Left cardiac atrium (tissue), 4 donors: Measurements from ENCODE around the gene CACNA1I. TPM values are rescaled to one million over a fixed set of nuclear protein-coding genes. Genes with fewer than 3 reads are reported as not detected.
"Not testable (repeated sequence)": the region's sequence is repeated elsewhere in the genome, so short reads cannot be mapped to it uniquely, and the experiment has no call there.

Experiments
- ATAC-seq, 2 donors: fragments of 200-7000 bp; cut with Tn5 transposase; one replicate each; pipeline ENCODE4 v1.9.1; 2020; ENCODE audit warnings: mild to moderate bottlenecking in 2 of 2, moderate library complexity in 2 of 2
- DNase-seq: peaks from one replicate; pipeline ENCODE4 v3.0.0-alpha.2; 2020
- intact Hi-C, 2 donors: fragments of 100-400 bp; cut with DNase I; formaldehyde crosslinking; loops; one replicate each; pipeline versions ENCODE4 v1.14.1 to v1.15.1; 2022 to 2023
- long read RNA-seq: library from polyadenylated mRNA; unstranded; transcript quantifications from one replicate; pipeline ENCODE4 v2.0.0, GENCODE V29; 2021
- total RNA-seq, 2 donors: library from RNA; stranded (reverse); fragmentation: NEBNext Ultra II Directional; extraction: Animal tissue kit (Norgen Biotek cat#: 25700); gene quantifications; one replicate each; pipeline ENCODE4 v1.2.1, GENCODE V29; 2021
- donor health status: DM: no; HTN: yes; CAD: no.
- donor health status: DM: no; HTN: yes; CAD: no; lungs with severe emphysema.
- donor health status: DM: yes; HTN: yes; CAD: no.
- donor health status: Dilated cardiomyopathy.

CACNA1I gene
- under 1 TPM; 0.03 to 0.06 TPM for total RNA-seq
- long read RNA-seq: 0 reads

- DNase-seq: no peak
- no peak for ATAC-seq
- intact Hi-C loops: no loop called here
Observed at GRCh38 chr22:39570665-39571064, at the start of gene CACNA1I. Gene CACNA1I, plus strand, starts transcription at chr22:39570753. Its CDS starts 0 bp downstream, at chr22:39570753.

GRCh38 chr22:39521106-39521885 is 49.3 kb upstream of the CACNA1I start:
- DNase-seq, ATAC-seq: not testable (repeated sequence)
- intact Hi-C loops: loop anchor here in 1 of 2 donors (10.0 kb wide), 1 partner anchor 206 kb away; the partner anchor contains the start of gene RPL3

GRCh38 chr22:39522091-39522490 is 48.5 kb upstream of the CACNA1I start:
- intact Hi-C loops: loop anchor here in 1 of 2 donors (10.0 kb wide), 1 partner anchor 207 kb away; the partner anchor contains the start of gene RPL3
- DNase-seq, ATAC-seq: not testable (repeated sequence)

- ATAC-seq (peak in 1 of 2 donors; percentile 0), DNase-seq (no peak)
- intact Hi-C loops: loop anchor here in 1 of 2 donors (10.0 kb wide), 1 partner anchor 208 kb away; the partner anchor contains the start of gene RPL3
Observed at GRCh38 chr22:39522567-39523300, 47.8 kb upstream of the CACNA1I start.

- intact Hi-C loops: loop anchor here in 1 of 2 donors (10.0 kb wide), 1 partner anchor 209 kb away; the partner anchor contains the start of gene RPL3
- no peak for DNase-seq
- ATAC-seq: no peak
Observed at GRCh38 chr22:39524089-39524752, 46.3 kb upstream of the CACNA1I start.

GRCh38 chr22:39524753-39525657 is 45.5 kb upstream of the CACNA1I start:
- DNase-seq (no peak), ATAC-seq (no peak)
- intact Hi-C loops: loop anchor here (5.0 to 10.0 kb wide), 2 partner anchors 33 to 210 kb away; partner anchors contain the start of gene RPL3 (in 1 of the 2)

GRCh38 chr22:39525658-39525975 is 44.9 kb upstream of the CACNA1I start:
- intact Hi-C loops: loop anchor here (5.0 to 10.0 kb wide), 2 partner anchors 33 to 211 kb away; partner anchors contain the start of gene RPL3 (in 1 of the 2)
- no peak for ATAC-seq

GRCh38 chr22:39526736-39527171 is 43.8 kb upstream of the CACNA1I start:
- intact Hi-C loops: loop anchor here (5.0 to 10.0 kb wide), 2 partner anchors 34 to 212 kb away; partner anchors contain the start of gene RPL3 (in 1 of the 2)
- ATAC-seq: no peak
- DNase-seq: no peak

More at GRCh38 chr22:39525658-39525975, 44.9 kb upstream of the CACNA1I start:
- no peak for DNase-seq

- DNase-seq: no peak
- no peak for ATAC-seq
- intact Hi-C loops: loop anchor here (5.0 to 10.0 kb wide), 2 partner anchors 35 to 213 kb away; partner anchors contain the start of gene RPL3 (in 1 of the 2)
Observed at GRCh38 chr22:39527481-39527961, 43.0 kb upstream of the CACNA1I start.

GRCh38 chr22:39528080-39528661 is 42.4 kb upstream of the CACNA1I start:
- DNase-seq: no peak
- no peak for ATAC-seq
- intact Hi-C loops: loop anchor here (5.0 to 10.0 kb wide), 2 partner anchors 36 to 213 kb away; partner anchors contain the start of gene RPL3 (in 1 of the 2)

- intact Hi-C loops: loop anchor here (5.0 to 10.0 kb wide), 2 partner anchors 37 to 214 kb away; partner anchors contain the start of gene RPL3 (in 1 of the 2)
- peak; percentile 30 to 39 for ATAC-seq
Observed at GRCh38 chr22:39528681-39529486, 41.7 kb upstream of the CACNA1I start.

GRCh38 chr22:39529487-39529851 is 41.1 kb upstream of the CACNA1I start:
- DNase-seq: no peak
- intact Hi-C loops: loop anchor here (5.0 to 10.0 kb wide), 2 partner anchors 37 to 215 kb away; partner anchors contain the start of gene RPL3 (in 1 of the 2)
- no peak for ATAC-seq

More at GRCh38 chr22:39528681-39529486, 41.7 kb upstream of the CACNA1I start:
- DNase-seq: peak; percentile 91

GRCh38 chr22:39530116-39530515 is 40.4 kb upstream of the CACNA1I start:
- no peak for ATAC-seq
- DNase-seq: no peak
- intact Hi-C loops: no loop called here

GRCh38 chr22:39530692-39531331 is 39.7 kb upstream of the CACNA1I start:
- intact Hi-C loops: no loop called here
- DNase-seq: no peak
- ATAC-seq: no peak

GRCh38 chr22:39532215-39533073 is 38.1 kb upstream of the CACNA1I start, which contains the start of gene RPS19BP1:
Gene RPS19BP1, minus strand, starts transcription at chr22:39532748. Its CDS starts 10 bp downstream, at chr22:39532738.
- DNase-seq (peak; percentile 100), ATAC-seq (peak; percentile 89 to 92)
- intact Hi-C loops: no loop called here
